Spleen (tissue), 11 donors: ENCODE data around the gene PHIP. TPM values are rescaled to one million over a fixed set of nuclear protein-coding genes. Genes with fewer than 3 reads are reported as not detected.

ENCODE experiments used
- DNase-seq: peaks from one replicate; pipeline ENCODE4 v3.0.0-alpha.2; 2020
- H3K27ac ChIP-seq, 8 donors: fragments of 200-600 bp; sonication (generic) in 7 of 8; 1 replicate in 4 of 8; 2 replicates in 4 of 8; pipeline versions ENCODE4 v1.5.0 to v1.8.0; 2016 to 2021; ENCODE audit warnings: inconsistent platforms in 4 of 8, mild to moderate bottlenecking in 4 of 8, moderate library complexity in 1 of 8
- H3K27me3 ChIP-seq, 7 donors: fragments of 200-600 bp; sonication (generic) in 6 of 7; replicated peaks in 1 of 7; 1 replicate in 4 of 7; 2 replicates in 3 of 7; pipeline versions ENCODE4 v1.5.0 to v1.8.0; 2016 to 2021; ENCODE audit warnings: inconsistent platforms in 3 of 7, mild to moderate bottlenecking in 1 of 7
- H3K36me3 ChIP-seq, 6 donors: fragments of 200-600 bp; sonication (generic) in 5 of 6; 1 replicate in 4 of 6; 2 replicates in 2 of 6; pipeline versions ENCODE4 v1.5.0 to v1.8.0; 2016 to 2021; ENCODE audit warnings: inconsistent platforms in 2 of 6
- H3K4me1 ChIP-seq, 6 donors: fragments of 200-600 bp; sonication (generic) in 5 of 6; 1 replicate in 3 of 6; 2 replicates in 3 of 6; pipeline versions ENCODE4 v1.5.0 to v1.8.0; 2016 to 2021; ENCODE audit warnings: inconsistent platforms in 3 of 6
- H3K4me3 ChIP-seq, 8 donors: fragments of 200-600 bp; sonication (generic) in 7 of 8; 1 replicate in 4 of 8; 2 replicates in 4 of 8; pipeline versions ENCODE4 v1.5.0 to v1.8.0; 2016 to 2021; ENCODE audit warnings: inconsistent platforms in 4 of 8, mild to moderate bottlenecking in 4 of 8, moderate library complexity in 2 of 8
- H3K9me3 ChIP-seq, 8 donors: fragments of 200-600 bp; sonication (generic) in 7 of 8; 1 replicate in 4 of 8; 2 replicates in 4 of 8; pipeline versions ENCODE4 v1.5.0 to v1.8.0; 2016 to 2021; ENCODE audit warnings: inconsistent platforms in 4 of 8
- CTCF ChIP-seq, 11 experiments: fragments of 200-600 bp in 7 of 11; fragments of 450-650 bp in 4 of 11; sonication (generic) in 4 of 11; IDR thresholded peaks in 8 of 11; conservative IDR thresholded peaks in 3 of 11; 1 replicate in 7 of 11; 2 replicates in 4 of 11; pipeline versions ENCODE4 v1.4.0 to v1.8.0; 2016 to 2021; ENCODE audit warnings: antibody characterized with exemption in 11 of 11, inconsistent platforms in 4 of 11, mild to moderate bottlenecking in 1 of 11
- POLR2A ChIP-seq, 3 donors: fragments of 450-650 bp; IDR thresholded peaks; one replicate each; pipeline ENCODE4 v1.5.1; 2017; ENCODE audit warnings: antibody characterized with exemption in 3 of 3, mild to moderate bottlenecking in 1 of 3
- POLR2AphosphoS5 ChIP-seq, 3 donors: sonication (generic); formaldehyde crosslinking; IDR thresholded peaks; one replicate each; pipeline ENCODE4 v1.5.1; 2017; ENCODE audit warnings: antibody characterized with exemption in 3 of 3
- WGBS, 5 donors: extraction: QIAGEN DNeasy Blood & Tissue Kit in 3 of 5; methylation state at CpG; one replicate each; pipeline versions ENCODE4 v1.1.5 to v1.1.7; 2013 to 2018; 5-methylcytosine and 5-hydroxymethylcytosine counted together
- intact Hi-C: fragments of 100-400 bp; cut with DNase I; formaldehyde crosslinking; loops from one replicate; pipeline ENCODE4 v1.15.0; 2023; ENCODE audit warnings: low total_unique reads
- polyA plus RNA-seq, 3 donors: library from polyadenylated mRNA; stranded (reverse); fragments of 200-250 nt; gene quantifications; one replicate each; pipeline ENCODE4 v1.2.1, GENCODE V29; 2013
- total RNA-seq, 7 donors: library from RNA; depleted of rRNA in 3 of 7; stranded (reverse); fragments of >200 nt in 3 of 7; fragmentation: NEBNext Ultra II Directional in 4 of 7; extraction: Animal tissue kit (Norgen Biotek cat#: 25700) in 4 of 7; gene quantifications; one replicate each; pipeline versions ENCODE4 v1.1.0 to v1.2.1, GENCODE V29; 2016 to 2021
- donor health status: healthy with polysubstance abuse.
- donor health status: DM: no; HTN: no; CAD: no; lungs with moderate emphysema.
- donor health status: DM: no; HTN: no; CAD: no.
- donor health status: Bipolar disorder and iron deficiency.
- donor health status: healthy.
- donor health status: DM: no; HTN: no; CAD: no.
- donor health status: DM: yes; HTN: yes; CAD: no.

Gene PHIP
- total and polyA plus RNA-seq, 10 donors: 7.8 to 51.3 (median 35.9) TPM

DNA sequence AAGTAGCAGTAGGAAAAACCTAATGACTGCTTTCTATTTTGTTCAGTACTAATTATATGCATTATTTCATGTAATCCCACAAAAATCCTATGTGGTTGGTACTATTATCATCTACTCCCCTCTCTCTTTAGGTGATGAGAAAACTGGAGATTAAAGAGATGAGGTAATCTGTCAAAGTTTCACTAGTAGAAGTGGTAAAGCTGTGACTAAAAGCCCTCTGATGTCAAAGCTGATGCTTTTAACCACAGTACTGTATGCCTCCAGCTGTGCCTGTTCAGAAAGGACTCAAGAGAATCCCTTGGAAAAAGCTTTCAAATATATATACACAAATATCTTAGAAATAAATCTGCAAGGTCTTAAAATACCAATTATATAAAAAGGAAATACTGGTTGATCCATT lies 38.0 kb downstream of the PHIP start:
- H3K4me1 ChIP-seq: peaks cover 0 to 34% (median 14%) of the 10 kb centered on the region in 6 donors
- peaks cover 0 to 73% (median 16%) of the 10 kb centered on the region in 6 donors for H3K36me3 ChIP-seq
- intact Hi-C loops: no loop called here
- H3K27ac ChIP-seq: no peak overlapping the region
- no peaks in the 10 kb centered on the region for H3K9me3 ChIP-seq
- no peaks in the 10 kb centered on the region for H3K27me3 ChIP-seq
- H3K4me3 ChIP-seq: no peak overlapping the region
- no peak for TF ChIP-seq POLR2AphosphoS5 (IDR thresholded peaks at IDR 0.05)
- TF ChIP-seq POLR2A (IDR thresholded peaks at IDR 0.05): no peak
- TF ChIP-seq CTCF (IDR thresholded peaks at IDR 0.05 in 8 of 11, conservative IDR thresholded peaks at IDR 0.05 in 3 of 11): no peak
- no peak for DNase-seq

DNA sequence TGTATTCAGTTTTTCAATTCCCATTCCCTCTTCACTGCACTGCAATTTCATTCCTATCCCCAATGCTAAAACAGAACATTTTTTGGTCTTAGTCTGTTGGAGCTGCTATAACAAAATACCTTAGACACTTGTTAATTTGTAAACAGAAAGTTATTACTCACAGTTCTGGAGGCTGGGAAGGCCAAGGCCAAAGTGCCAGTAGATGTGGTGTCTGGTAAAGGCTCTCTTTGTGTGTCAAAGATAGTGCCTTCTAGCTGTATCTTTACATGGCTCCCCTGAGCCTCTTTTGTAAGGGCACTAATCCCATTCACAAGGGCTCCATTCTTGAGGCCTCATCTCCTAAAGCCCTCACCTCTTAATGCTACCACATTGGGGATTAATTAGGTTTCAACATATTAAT lies 40.0 kb downstream of the PHIP start:
- Histone ChIP-seq H3K36me3 (peaks cover 0 to 91% (median 16%) of the 10 kb centered on the region in 6 donors), H3K4me1 (peaks cover 0 to 26% (median 9%) of the 10 kb centered on the region in 6 donors), H3K27me3 (no peaks in the 10 kb centered on the region), H3K27ac (no peak overlapping the region), H3K4me3 (no peak overlapping the region), H3K9me3 (no peaks in the 10 kb centered on the region)
- TF ChIP-seq POLR2AphosphoS5 (IDR thresholded peaks at IDR 0.05): no peak
- TF ChIP-seq CTCF (IDR thresholded peaks at IDR 0.05 in 8 of 11, conservative IDR thresholded peaks at IDR 0.05 in 3 of 11): no peak
- TF ChIP-seq POLR2A (IDR thresholded peaks at IDR 0.05): no peak
- DNase-seq: no peak
- intact Hi-C loops: no loop called here

GRCh38 chr6:79034865-79035264 lies 43.2 kb downstream of the PHIP start:
- WGBS, 5 donors: 83 to 93% (median 89%) methylated on average over 2 of the region's 2 CpGs
- no peaks in the 10 kb centered on the region for H3K27me3 ChIP-seq
- intact Hi-C loops: no loop called here

GRCh38 chr6:79033279-79033678 lies 44.8 kb downstream of the PHIP start:
- no peak for DNase-seq
- no peak overlapping the region for H3K27ac ChIP-seq
- peaks cover 0 to 87% (median 6%) of the 10 kb centered on the region in 6 donors for H3K36me3 ChIP-seq
- no peak overlapping the region for H3K4me3 ChIP-seq
- H3K9me3 ChIP-seq: no peaks in the 10 kb centered on the region
- peaks cover 0 to 21% (median 0%) of the 10 kb centered on the region in 6 donors for H3K4me1 ChIP-seq
- 95 to 98% (median 98%) methylated on average over 3 of the region's 3 CpGs for WGBS, 5 donors
- TF ChIP-seq POLR2AphosphoS5 (IDR thresholded peaks at IDR 0.05) (no peak), POLR2A (IDR thresholded peaks at IDR 0.05) (no peak), CTCF (IDR thresholded peaks at IDR 0.05 in 8 of 11, conservative IDR thresholded peaks at IDR 0.05 in 3 of 11) (no peak)
- H3K27me3 ChIP-seq: no peaks in the 10 kb centered on the region
- intact Hi-C loops: no loop called here

More at GRCh38 chr6:79034865-79035264, 43.2 kb downstream of the PHIP start:
- Histone ChIP-seq H3K4me3 (no peak overlapping the region), H3K27ac (no peak overlapping the region), H3K9me3 (no peaks in the 10 kb centered on the region), H3K36me3 (peaks cover 0 to 93% (median 9%) of the 10 kb centered on the region in 6 donors), H3K4me1 (peaks cover 0 to 12% (median 0%) of the 10 kb centered on the region in 6 donors)
- no peak for DNase-seq
- no peak for TF ChIP-seq POLR2AphosphoS5 (IDR thresholded peaks at IDR 0.05)
- TF ChIP-seq POLR2A (IDR thresholded peaks at IDR 0.05): no peak
